GM21825 (cell line): ENCODE results near the gene LAMA5.

ENCODE experiments used
- ATAC-seq: cut with Tn5 transposase; IDR thresholded peaks from one replicate; pipeline ENCODE4 v1.9.1; 2021; ENCODE audit warnings: mild to moderate bottlenecking, moderate library complexity; ENCODE audit not compliant: unreplicated experiment

The LAMA5 gene

GRCh38 chr20:62367136-62367632 lies at the start of gene LAMA5:
LAMA5 (minus strand) TSS chr20:62367312; CDS start chr20:62367245, 67 bp downstream.
- no peak for ATAC-seq

GRCh38 chr20:62415354-62416111 lies 48.4 kb upstream of the LAMA5 start:
- no peak for ATAC-seq

- no peak for ATAC-seq
Observed at GRCh38 chr20:62413896-62414481, 46.9 kb upstream of the LAMA5 start.

- no peak for ATAC-seq
Observed at GRCh38 chr20:62413025-62413570, 46.0 kb upstream of the LAMA5 start.

GRCh38 chr20:62412194-62413024 lies 45.3 kb upstream of the LAMA5 start:
- ATAC-seq: no peak

- ATAC-seq: no peak
Observed at GRCh38 chr20:62411479-62412193, 44.5 kb upstream of the LAMA5 start.

- no peak for ATAC-seq
Observed at GRCh38 chr20:62410746-62411478, 43.8 kb upstream of the LAMA5 start.

- no peak for ATAC-seq
Observed at GRCh38 chr20:62409931-62410745, 43.0 kb upstream of the LAMA5 start.

GRCh38 chr20:62409086-62409853 lies 42.2 kb upstream of the LAMA5 start:
- ATAC-seq: no peak

- no peak for ATAC-seq
Observed at GRCh38 chr20:62408640-62409039, 41.5 kb upstream of the LAMA5 start.

- no peak for ATAC-seq
Observed at GRCh38 chr20:62408055-62408454, 40.9 kb upstream of the LAMA5 start.

- peak; percentile 76 for ATAC-seq
Observed at GRCh38 chr20:62407221-62407992, 40.3 kb upstream of the LAMA5 start, which contains the start of gene CABLES2. CABLES2 (minus strand) TSS chr20:62407285; CDS start chr20:62407276, 9 bp downstream.

- no peak for ATAC-seq
Observed at GRCh38 chr20:62406635-62407176, 39.6 kb upstream of the LAMA5 start.

GRCh38 chr20:62405981-62406513 lies 38.9 kb upstream of the LAMA5 start:
- no peak for ATAC-seq

- no peak for ATAC-seq
Observed at GRCh38 chr20:62405108-62405980, 38.2 kb upstream of the LAMA5 start.

GRCh38 chr20:62404761-62405107 lies 37.6 kb upstream of the LAMA5 start:
- ATAC-seq: no peak
